Measurements from ENCODE around the gene TAS2R38. TPM values are rescaled to one million over a fixed set of nuclear protein-coding genes. Genes with fewer than 3 reads are reported as not detected.

TAS2R38 gene
- total RNA-seq, 2 donors from 2014 or later: not detected

DNA sequence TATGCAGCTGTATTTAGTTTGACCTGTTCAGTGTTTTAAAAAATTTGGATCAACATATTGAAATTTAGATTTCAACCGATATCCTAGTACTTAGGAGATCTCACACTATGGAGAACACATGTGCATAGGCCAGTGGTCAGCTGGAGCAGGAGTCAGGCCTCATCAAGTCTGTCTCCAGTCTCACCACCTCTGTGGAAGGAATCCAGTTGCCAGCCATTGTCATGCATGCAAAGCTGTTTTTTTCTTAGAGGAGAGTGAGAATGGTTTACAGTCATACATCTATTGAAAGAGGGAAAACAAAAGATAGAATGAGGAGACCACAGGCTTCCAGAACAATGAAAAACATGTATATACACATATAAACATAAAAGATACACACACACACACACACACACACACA lies 19.2 kb downstream of the TAS2R38 start:
- no peaks in the 10 kb centered on the region for H3K36me3 ChIP-seq
- intact Hi-C loops (cut with DNase I): no loop called here
- H3K27ac ChIP-seq: no peak overlapping the region
- DNase-seq: no peak
- no peaks in the 10 kb centered on the region for H3K9me3 ChIP-seq
- TF ChIP-seq, protein P1, sequence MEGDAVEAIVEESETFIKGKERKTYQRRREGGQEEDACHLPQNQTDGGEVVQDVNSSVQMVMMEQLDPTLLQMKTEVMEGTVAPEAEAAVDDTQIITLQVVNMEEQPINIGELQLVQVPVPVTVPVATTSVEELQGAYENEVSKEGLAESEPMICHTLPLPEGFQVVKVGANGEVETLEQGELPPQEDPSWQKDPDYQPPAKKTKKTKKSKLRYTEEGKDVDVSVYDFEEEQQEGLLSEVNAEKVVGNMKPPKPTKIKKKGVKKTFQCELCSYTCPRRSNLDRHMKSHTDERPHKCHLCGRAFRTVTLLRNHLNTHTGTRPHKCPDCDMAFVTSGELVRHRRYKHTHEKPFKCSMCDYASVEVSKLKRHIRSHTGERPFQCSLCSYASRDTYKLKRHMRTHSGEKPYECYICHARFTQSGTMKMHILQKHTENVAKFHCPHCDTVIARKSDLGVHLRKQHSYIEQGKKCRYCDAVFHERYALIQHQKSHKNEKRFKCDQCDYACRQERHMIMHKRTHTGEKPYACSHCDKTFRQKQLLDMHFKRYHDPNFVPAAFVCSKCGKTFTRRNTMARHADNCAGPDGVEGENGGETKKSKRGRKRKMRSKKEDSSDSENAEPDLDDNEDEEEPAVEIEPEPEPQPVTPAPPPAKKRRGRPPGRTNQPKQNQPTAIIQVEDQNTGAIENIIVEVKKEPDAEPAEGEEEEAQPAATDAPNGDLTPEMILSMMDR (IDR thresholded peaks at IDR 0.05): no peak
- no peaks in the 10 kb centered on the region for H3K4me1 ChIP-seq
- no peaks in the 10 kb centered on the region for H3K27me3 ChIP-seq
- H3K9ac ChIP-seq (ENCODE audit: low read depth in 2 of 2, low read length in 2 of 2): no peak overlapping the region
- H3K4me3 ChIP-seq: no peak overlapping the region

DNA sequence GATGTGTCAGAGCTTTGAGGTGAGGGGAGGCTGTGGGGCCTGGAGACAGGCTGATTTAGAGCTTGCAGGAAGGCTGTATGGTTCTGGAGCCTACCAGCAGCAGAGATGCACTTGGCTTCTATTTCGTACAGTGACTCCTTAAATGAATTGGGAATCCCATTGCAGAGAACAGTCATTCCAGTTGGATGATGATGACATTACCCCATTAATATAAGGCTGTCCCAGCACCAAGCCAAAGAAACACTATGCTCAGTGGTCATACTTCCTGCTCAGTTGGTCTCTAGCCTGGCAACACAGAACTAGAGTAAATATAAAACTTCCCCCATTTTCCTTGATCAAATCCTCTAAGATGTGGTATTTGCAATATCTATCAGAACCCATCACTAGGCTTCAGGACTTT lies 21.1 kb downstream of the TAS2R38 start:
- Histone ChIP-seq H3K36me3 (no peaks in the 10 kb centered on the region), H3K9me3 (no peaks in the 10 kb centered on the region), H3K27ac (no peak overlapping the region), H3K4me1 (no peaks in the 10 kb centered on the region), H3K27me3 (no peaks in the 10 kb centered on the region), H3K4me3 (no peak overlapping the region), H3K9ac (ENCODE audit: low read depth in 2 of 2, low read length in 2 of 2) (no peak overlapping the region)
- TF ChIP-seq, protein P1 (IDR thresholded peaks at IDR 0.05): no peak
- intact Hi-C loops (cut with DNase I): no loop called here
- DNase-seq: no peak

DNA sequence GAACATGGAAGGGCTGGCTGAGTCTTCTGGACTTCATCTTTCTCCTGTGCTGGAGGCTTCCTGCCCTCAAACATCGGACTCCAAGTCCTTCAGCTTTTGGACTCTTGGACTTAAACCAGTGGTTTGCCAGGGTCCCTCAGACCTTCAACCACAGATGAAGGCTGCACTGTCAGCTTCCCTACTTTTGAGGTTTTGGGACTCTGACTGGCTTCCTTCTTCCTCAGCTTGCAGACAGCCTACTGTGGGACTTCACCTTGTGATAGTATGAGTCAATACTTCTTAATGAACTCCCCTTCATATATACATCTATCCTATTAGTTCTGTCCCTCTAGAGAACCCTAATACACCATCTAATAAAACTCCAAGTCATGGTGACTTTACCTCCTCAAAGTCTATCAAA lies 22.8 kb downstream of the TAS2R38 start:
- H3K4me3 ChIP-seq: no peak overlapping the region
- no peaks in the 10 kb centered on the region for H3K4me1 ChIP-seq
- H3K27ac ChIP-seq: no peak overlapping the region
- no peak for DNase-seq
- intact Hi-C loops (cut with DNase I): no loop called here
- TF ChIP-seq, protein P1 (IDR thresholded peaks at IDR 0.05): no peak
- H3K9me3 ChIP-seq: no peaks in the 10 kb centered on the region
- no peaks in the 10 kb centered on the region for H3K27me3 ChIP-seq
- H3K36me3 ChIP-seq: no peaks in the 10 kb centered on the region
- no peak overlapping the region for H3K9ac ChIP-seq (ENCODE audit: low read depth in 2 of 2, low read length in 2 of 2)

DNA sequence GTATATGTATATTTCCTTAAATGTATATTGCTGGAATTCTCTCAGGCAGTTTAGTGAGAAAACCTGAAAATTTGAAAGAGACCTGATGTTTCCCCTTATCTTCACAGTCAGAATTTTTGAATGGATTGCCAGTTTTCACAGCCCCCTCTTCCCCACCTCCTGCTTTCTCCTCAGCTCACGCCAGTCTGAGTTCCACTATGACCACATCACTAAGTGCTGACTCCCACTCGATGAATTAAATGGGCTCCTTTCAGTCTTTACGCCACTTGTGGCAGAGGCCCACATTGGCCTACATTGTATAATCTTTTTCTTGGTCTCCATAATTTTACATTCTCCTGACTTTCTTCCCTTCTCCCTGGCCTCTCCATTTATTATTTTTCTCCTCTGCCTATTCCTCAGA lies 23.7 kb downstream of the TAS2R38 start:
- Histone ChIP-seq H3K9ac (ENCODE audit: low read depth in 2 of 2, low read length in 2 of 2) (no peak overlapping the region), H3K9me3 (no peaks in the 10 kb centered on the region), H3K36me3 (no peaks in the 10 kb centered on the region), H3K27me3 (no peaks in the 10 kb centered on the region), H3K4me3 (no peak overlapping the region), H3K4me1 (no peaks in the 10 kb centered on the region), H3K27ac (no peak overlapping the region)
- no peak for DNase-seq
- intact Hi-C loops (cut with DNase I): no loop called here
- TF ChIP-seq, protein P1 (IDR thresholded peaks at IDR 0.05): no peak

DNA sequence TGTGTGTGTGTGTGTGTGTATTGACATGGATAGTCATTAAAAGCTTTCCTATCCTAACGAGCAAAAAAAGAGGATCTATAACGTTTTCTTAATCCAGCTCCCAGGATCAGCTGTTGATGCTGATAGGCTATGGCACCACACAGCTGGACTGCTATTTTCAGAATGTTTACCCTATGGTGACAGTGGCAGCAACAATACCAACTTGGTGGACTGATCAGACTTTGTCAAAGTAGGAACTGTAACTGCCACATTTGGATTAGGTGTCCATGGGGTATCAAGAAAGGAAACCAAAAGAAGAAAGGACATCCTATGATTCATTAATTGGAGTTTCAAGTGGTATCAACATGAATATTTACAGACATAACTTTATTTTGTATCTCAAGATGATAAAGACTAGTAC lies 24.1 kb downstream of the TAS2R38 start:
- no peaks in the 10 kb centered on the region for H3K9me3 ChIP-seq
- intact Hi-C loops (cut with DNase I): no loop called here
- H3K4me1 ChIP-seq: no peaks in the 10 kb centered on the region
- H3K9ac ChIP-seq (ENCODE audit: low read depth in 2 of 2, low read length in 2 of 2): no peak overlapping the region
- H3K4me3 ChIP-seq: no peak overlapping the region
- no peak overlapping the region for H3K27ac ChIP-seq
- TF ChIP-seq, protein P1 (IDR thresholded peaks at IDR 0.05): no peak
- DNase-seq: no peak
- no peaks in the 10 kb centered on the region for H3K36me3 ChIP-seq
- H3K27me3 ChIP-seq: no peaks in the 10 kb centered on the region

DNA sequence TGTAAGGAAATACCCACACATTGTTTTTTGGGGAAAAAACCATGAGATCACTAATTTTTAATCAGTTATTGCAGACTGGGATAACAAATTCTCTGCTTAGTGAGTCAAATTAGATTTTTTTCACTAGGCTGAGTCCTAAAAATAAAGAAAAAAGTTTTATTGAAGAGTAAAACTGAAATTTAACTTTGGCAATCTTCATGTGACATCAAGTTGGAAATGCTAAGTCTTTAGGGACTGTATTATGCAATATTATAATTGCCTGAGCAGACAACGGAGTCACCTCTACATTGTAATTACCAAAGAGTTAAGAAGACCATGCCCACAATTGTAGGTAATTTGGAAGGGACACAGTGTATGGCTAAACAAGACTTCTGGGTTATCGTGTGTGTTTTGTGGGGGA lies 24.6 kb downstream of the TAS2R38 start:
- Histone ChIP-seq H3K4me1 (no peaks in the 10 kb centered on the region), H3K9ac (ENCODE audit: low read depth in 2 of 2, low read length in 2 of 2) (no peak overlapping the region), H3K9me3 (no peaks in the 10 kb centered on the region), H3K27me3 (no peaks in the 10 kb centered on the region), H3K4me3 (no peak overlapping the region), H3K36me3 (no peaks in the 10 kb centered on the region), H3K27ac (no peak overlapping the region)
- TF ChIP-seq, protein P1 (IDR thresholded peaks at IDR 0.05): no peak
- DNase-seq: no peak
- intact Hi-C loops (cut with DNase I): no loop called here
